DMS79 (cell line): ENCODE measurements around the gene DMBX1.

Experiments
- DNase-seq: peaks from one replicate; lab custom pipeline; 2025; lab: John Stamatoyannopoulos, UW

Gene DMBX1

GRCh38 chr1:46506470-46507219 is 17.0 kb downstream of the DMBX1 start:
- no peak for DNase-seq

GRCh38 chr1:46508757-46509156 is 19.1 kb downstream of the DMBX1 start:
- no peak for DNase-seq

- DNase-seq: no peak
Measured at GRCh38 chr1:46510341-46510997, 20.8 kb downstream of the DMBX1 start.

- no peak for DNase-seq
Measured at GRCh38 chr1:46510998-46511365, 21.3 kb downstream of the DMBX1 start.

DNA sequence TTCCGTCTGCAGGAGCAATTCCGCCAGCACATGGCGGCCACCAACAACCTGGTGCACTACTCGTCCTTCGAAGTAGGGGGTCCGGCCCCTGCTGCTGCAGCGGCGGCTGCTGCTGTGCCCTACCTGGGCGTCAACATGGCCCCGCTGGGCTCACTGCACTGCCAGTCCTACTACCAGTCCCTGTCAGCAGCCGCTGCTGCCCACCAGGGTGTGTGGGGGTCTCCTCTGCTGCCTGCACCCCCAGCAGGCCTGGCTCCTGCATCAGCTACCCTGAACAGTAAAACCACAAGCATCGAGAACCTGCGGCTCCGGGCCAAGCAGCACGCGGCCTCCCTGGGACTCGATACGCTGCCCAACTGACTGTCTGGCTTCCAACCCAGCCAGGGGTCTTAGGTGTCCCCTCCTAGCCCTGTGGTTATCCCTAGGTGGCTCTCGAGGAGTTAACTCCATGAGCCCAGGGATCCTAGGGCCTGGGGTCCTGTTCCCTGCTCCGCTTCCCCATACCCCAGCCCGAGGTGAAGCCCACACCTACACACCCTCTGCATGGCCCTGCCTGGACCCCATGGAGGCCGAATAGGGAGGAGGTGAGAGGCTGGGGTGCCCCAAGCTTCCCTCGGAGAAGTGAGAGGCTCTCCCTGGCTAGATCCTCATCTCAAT is 22.6 kb downstream of the DMBX1 start:
- no peak for DNase-seq

- DNase-seq: no peak
Measured at GRCh38 chr1:46512792-46513190, 23.2 kb downstream of the DMBX1 start.

DNA sequence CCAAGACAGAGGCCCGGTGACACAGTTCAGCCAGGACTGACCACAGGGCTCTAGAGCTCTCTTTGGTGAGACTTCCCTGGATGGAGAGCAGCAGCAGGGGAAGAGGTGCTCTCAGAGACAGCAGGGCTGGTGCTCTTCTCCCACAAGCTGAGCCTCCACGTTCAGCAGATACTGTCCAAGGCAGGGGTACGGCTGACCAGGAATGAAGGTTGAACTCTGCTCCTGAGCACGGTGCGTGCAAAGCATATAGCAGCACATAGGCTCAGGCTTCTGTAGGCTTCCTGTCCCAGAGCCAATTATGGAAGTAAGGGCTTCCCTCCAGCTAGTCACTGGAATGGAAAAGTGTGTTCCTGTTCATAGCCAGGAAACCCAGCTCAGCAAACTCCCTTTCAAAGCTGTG is 23.9 kb downstream of the DMBX1 start:
- no peak for DNase-seq

DNA sequence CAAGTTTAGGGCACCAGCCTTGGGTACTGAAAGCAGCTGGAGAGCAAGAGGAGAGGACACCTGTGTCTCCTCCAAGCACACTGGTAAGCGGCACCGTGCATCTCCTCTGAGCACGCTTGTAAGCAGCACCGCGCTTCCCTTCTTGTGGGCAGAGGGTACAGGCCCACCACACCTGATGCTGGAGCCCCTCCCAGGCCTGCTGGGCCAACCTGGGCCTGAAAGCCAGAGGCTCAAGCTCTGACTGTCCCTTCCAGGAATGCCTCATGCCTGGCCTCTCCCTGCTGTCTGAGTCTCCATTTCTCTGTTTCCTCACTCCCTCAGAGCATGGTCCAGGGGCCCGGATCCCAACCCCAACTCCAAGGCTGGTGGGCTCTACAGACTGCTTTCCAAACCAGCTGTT is 25.9 kb downstream of the DMBX1 start:
- no peak for DNase-seq

GRCh38 chr1:46516200-46516950 is 26.7 kb downstream of the DMBX1 start:
- DNase-seq: no peak

DNA sequence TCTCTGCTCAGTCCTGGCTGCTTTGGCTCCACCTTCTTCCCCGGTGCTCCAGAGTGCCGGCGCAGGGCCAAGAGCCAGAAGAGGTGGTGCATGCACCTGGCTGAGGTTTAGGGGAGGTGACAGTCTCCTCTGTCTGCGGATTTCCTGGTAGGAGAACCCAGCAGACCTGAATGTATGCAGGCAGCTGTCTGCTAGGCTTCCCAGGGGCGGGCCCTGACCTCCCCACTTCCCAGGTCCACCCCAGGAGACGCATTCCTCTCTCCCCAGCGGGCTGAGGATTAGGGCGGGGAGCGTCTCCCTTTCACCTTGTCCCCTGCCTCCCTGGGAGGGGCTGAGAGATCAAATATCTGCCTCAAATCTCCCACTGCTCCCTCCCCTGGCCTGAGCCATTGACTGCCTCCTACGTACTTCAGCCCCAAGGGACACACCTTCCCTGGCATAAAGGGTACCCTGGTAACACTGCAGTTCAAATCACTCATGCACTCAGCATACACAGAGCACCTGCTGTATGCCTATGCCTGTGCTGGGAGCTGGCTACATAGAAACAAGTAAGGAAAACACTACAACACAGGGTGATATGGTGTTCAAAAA is 27.5 kb downstream of the DMBX1 start:
- peak; percentile 93 for DNase-seq

DNA sequence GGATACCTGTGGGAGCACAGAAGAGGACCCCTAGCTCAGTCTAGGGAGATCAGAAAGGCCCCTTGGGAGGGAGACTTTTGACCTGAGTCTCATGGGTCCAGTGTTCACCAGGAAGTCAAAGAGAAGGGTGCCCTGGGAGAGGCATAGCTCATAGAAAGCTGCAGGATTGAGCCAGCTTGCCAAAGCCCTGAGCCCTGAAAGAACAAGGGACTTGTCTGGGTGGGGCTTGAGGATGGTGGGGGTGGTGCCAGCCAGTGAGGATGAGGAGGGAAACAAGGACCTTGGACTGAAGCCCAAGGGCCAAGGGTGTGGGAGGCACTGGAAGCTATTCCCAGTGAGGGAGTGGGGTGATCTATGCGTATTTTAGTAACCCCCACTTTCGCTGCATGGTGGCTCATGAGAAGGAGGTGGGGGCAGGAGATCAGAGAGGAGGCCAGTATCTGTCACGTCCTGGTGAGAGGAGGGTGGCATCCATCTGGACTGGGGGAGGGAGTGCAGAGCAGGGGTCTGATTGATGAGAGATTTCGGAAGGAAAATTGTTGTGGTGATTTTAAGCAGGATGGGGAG is 28.4 kb downstream of the DMBX1 start:
- DNase-seq: no peak

GRCh38 chr1:46519209-46519608 is 29.6 kb downstream of the DMBX1 start:
- DNase-seq: no peak

GRCh38 chr1:46520063-46520911 is 30.7 kb downstream of the DMBX1 start:
- DNase-seq: peak; percentile 81

DNA sequence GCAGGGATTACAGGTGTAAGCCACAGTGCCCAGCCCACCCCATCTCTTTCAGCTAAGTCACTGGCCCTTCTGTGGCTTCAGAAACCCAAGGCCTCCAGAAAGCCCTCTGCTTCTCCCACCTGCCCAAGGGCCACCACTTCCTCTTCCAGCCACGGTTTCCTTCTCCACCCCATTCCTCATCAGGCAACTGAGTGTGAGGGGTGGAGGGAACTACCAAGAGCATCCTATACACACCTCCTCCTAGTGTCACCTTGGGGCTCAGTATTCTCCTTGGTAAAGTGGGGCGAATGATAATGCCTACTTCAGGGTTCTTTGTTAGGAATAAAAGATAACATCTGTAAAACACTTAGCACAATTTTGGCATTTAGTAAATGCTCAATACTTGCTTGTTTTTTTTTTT is 31.8 kb downstream of the DMBX1 start:
- DNase-seq: no peak

DNA sequence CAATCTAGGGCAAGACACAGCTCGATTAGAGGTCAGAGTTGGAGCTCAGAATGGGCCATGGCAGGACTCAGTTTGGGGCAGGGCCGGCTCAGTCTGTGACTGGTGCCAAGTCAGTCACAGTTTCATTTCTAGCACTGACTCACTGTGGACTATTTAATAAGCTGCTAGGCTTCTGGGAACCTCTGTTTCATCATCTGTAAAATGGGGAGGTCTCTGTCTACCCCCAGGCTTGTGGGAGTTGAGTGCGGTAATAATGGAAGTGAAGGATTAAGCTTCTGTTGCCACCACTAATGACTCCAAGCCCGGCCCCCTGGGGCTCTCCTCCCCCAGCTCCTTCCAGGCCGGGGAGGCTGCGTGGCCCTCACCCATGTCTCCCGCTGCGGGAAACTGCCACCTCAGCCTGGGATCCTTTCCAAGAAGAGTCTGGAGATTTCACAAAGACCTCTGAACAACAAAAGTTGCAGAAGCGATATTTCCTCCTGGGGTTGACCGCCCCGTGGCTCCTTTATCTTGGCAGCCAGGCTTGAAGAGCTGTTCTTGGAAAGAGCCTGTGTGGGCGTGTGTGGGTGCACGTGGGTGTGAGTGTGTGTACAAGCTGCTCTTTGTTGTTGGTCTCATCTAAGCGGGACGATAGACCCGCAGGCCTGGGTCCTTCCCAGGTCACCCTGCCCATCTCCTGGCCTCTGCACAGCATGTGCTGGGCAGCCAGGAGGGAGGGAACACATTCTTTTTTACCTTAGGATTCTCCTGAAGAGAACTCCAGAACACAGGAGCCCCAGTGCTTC is 32.7 kb downstream of the DMBX1 start:
- DNase-seq: peak; percentile 66

DNA sequence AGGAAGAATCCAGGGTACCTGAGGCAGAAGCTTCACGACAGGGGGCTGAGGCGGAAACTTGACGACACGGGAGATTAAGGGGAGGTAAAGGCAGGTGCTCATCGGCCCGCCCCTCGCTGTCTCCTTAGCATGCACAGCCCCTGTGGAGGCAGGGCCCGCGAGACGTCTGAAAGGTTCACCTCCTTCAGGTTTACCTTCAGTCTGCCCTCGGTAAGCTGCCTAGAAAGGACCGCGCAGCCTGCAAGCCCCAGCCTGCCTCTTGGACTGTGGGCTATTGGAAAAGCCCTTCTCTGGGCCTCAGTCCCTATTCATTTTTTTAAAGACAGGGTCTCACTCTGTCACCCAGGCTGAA is 33.3 kb downstream of the DMBX1 start:
- no peak for DNase-seq

DNA sequence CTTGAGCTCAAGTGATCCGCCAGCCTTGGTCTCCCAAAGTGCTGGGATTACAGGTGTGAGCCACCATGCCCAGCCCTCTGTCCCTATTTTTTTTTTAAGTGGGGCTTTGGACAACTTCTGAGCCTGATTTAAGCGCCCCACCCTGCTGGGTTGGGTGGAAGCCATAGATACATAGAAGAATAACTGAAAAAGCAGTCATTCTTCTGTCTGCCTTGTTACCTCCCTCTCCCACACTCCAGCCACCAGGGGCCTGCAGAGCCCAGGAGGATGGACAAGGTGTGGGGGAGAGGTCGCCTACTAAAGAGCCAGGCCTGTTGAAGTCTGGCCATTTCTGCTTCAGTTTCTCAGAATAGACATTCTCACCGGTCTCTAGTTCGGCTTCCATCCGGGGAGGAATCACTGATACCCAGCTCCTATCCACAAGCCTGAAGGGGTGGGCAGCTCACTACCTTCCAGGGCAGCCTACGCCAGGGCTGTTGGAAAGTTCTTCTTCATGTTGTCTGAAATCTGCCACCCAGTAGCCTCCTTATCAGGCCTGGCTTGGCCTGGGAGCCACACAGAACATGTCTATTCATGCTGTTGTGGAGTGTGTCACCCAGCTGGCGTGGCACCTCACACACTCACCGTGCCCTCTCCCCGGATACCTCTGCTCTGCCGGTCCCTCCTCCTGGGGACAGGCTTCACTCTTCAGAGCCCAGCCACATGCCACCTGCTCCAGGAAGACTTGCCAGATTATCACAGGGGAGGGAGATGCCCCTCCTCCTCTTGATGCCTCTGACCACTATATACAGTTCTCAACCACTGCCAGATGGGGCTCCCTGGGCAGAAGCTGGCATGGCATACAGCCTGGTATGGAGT is 34.1 kb downstream of the DMBX1 start:
- DNase-seq: no peak

DNA sequence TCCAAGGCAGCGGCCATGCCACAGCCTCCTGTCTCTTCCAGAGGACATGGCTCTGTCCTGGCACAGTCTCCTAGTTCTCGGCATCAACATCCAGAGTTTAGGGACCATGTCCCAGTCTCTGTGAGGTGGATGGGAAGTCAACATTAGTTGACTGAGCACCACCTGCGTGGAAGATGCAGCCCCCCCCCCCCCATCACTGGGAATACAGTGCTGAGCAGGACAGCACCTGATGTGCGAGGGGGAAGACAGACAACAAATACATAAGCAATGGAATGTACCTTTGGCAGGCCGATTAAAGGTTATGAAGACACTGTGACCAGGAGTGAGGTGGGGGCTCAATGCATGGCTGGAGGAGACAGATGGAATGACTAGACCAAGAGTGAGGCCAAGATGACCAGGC is 35.2 kb downstream of the DMBX1 start:
- DNase-seq: no peak

GRCh38 chr1:46525253-46525983 is 35.8 kb downstream of the DMBX1 start:
- no peak for DNase-seq
